IPS-18a (cell line): ENCODE measurements around the gene HEBP1.
A peak's percentile ranks its signal among the peaks of the same experiment; 100 is the strongest.

Experiments
- H3K27ac ChIP-seq: one replicate; pipeline ENCODE4 v1.5.1; 2013; ENCODE audit warnings: low read length
- H3K27me3 ChIP-seq: one replicate; pipeline ENCODE4 v1.6.1; 2013; ENCODE audit warnings: mild to moderate bottlenecking, low read length; ENCODE audit not compliant: control insufficient read depth, insufficient read depth
- H3K36me3 ChIP-seq: one replicate; pipeline ENCODE4 v1.6.1; 2013; ENCODE audit warnings: low read depth, low read length; ENCODE audit not compliant: control insufficient read depth
- H3K4me1 ChIP-seq: one replicate; pipeline ENCODE4 v1.6.1; 2013; ENCODE audit warnings: low read depth, low read length; ENCODE audit not compliant: control insufficient read depth
- H3K4me3 ChIP-seq: one replicate; pipeline ENCODE4 v1.5.1; 2013; ENCODE audit warnings: low read length
- H3K9ac ChIP-seq: one replicate; pipeline ENCODE4 v1.6.1; 2013; ENCODE audit warnings: mild to moderate bottlenecking, low read length, moderate library complexity
- H3K9me3 ChIP-seq: one replicate; pipeline ENCODE4 v1.6.1; 2013; ENCODE audit warnings: low read depth, low read length; ENCODE audit not compliant: control insufficient read depth

The HEBP1 gene

DNA sequence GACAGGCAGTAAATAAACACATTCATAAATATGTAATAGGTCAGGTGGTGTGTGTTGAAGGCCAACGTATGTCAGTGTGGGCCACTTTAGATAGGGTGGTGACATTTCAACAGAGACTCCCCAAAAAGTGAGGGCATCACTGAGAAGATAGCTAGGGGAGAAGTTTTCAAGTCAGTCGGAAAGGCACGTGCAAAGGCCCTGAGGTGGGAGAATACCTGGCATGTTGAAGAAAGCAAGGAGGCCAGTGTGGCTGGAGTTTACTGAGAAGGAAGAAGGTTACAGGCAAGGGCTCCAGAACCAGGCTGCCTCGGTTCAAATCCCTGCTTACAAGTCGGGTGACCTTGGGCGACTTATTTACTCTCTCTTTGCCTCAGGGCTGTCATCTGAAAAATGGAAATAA, 11.0 kb upstream of the HEBP1 start:
- H3K4me3 ChIP-seq, result no peak overlapping the region
- no peaks in the 10 kb centered on the region for H3K9me3 ChIP-seq
- no peak overlapping the region for H3K9ac ChIP-seq

DNA sequence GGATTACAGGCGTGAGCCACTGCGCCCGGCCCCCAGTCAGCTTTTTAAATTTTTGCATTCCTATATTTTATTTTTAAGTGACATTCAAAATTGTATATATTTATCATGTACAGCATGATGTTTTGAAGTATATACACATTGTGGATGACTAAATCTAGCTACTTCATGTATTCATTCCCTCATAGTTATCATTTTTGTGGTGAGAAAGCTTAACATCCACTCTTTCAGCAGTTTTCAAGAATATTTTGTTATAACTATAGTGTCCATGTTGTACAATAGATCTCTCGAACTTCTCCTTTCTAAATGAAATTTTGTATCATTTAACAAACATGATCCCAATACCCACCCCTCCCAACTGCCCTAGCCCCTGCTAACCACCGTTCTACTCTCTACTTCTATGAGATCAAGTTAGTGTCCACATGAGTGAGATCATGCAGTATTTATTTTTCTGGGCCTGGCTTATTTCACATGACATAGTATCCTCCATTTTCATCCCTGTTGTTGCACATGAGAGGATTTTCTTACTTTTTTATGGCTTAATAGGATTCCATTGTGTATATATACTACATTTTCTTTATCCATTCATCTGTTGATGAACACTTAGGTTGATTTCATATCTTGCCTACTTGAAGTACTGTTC, 8.8 kb upstream of the HEBP1 start:
- Histone ChIP-seq H3K27me3 (no peaks in the 10 kb centered on the region), H3K27ac (no peak overlapping the region)

More for the DNA sequence above, 11.0 kb upstream of the HEBP1 start:
- no peak overlapping the region for H3K27ac ChIP-seq
- peaks cover 6% of the 10 kb centered on the region for H3K4me1 ChIP-seq
- no peaks in the 10 kb centered on the region for H3K36me3 ChIP-seq
- no peaks in the 10 kb centered on the region for H3K27me3 ChIP-seq

DNA sequence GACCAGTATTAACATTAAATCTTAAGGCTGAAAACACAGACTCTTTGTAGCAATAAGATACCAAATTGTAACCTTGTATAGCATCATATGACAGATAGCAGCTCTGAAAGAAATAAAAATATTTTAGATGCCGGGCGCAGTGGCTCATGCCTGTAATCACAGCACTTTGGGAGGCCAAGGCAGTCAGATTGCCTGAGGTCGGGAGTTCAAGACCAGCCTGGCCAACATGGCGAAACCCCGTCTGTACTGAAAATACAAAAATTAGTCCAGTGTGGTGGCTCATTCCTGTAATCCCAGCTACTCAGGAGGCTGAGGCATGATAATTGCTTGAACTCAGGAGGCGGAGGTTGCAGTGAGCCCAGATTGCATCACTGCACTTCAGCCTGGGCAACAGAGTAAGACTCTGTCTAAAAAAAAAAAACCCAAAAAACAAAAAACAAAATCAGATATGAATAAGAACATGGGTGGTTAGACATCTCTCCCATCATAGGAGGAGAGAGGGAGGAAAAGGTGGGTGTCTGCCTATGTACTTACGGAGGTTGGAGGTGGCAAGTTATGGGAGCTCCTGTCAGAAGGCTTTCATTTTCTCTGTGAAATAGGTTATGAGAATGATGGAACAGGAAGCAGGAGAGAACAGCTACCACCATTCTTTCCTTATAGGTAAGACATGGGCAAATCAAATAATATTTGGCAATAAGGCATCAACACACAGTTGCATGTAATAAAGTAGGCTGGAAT, 7.6 kb upstream of the HEBP1 start:
- peaks cover 18% of the 10 kb centered on the region for H3K4me1 ChIP-seq
- peaks cover 5% of the 10 kb centered on the region for H3K27me3 ChIP-seq
- no peak overlapping the region for H3K4me3 ChIP-seq
- H3K27ac ChIP-seq, result no peak overlapping the region
- no peaks in the 10 kb centered on the region for H3K9me3 ChIP-seq
- no peaks in the 10 kb centered on the region for H3K36me3 ChIP-seq
- H3K9ac ChIP-seq, result no peak overlapping the region

More for the DNA sequence above, 8.8 kb upstream of the HEBP1 start:
- no peak overlapping the region for H3K4me3 ChIP-seq
- peaks cover 18% of the 10 kb centered on the region for H3K4me1 ChIP-seq
- H3K9me3 ChIP-seq, result no peaks in the 10 kb centered on the region
- H3K36me3 ChIP-seq, result no peaks in the 10 kb centered on the region
- no peak overlapping the region for H3K9ac ChIP-seq

DNA sequence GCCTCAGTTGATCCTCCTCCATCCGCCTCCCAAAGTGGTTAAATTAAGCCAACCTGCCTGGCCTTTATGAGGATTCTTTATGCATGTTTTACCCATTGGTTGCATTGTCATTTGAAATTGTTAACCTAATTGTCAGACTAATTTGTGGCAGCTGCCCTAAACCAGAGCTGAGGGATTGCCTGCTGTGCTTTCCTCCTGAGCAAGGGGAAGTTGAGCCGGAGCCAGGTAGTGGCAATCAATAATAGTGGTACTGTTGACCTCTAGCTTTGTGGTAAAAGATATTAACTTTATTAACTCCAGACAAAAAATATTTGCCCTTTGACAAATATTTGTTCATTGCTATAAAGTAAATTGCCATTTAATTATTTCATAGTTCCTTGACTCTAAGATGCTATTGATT, 5.6 kb upstream of the HEBP1 start:
- Histone ChIP-seq H3K9me3 (no peaks in the 10 kb centered on the region), H3K9ac (no peak overlapping the region), H3K36me3 (no peaks in the 10 kb centered on the region), H3K4me1 (peaks cover 18% of the 10 kb centered on the region), H3K27me3 (peaks cover 16% of the 10 kb centered on the region), H3K4me3 (peak overlapping the region; percentile 18), H3K27ac (no peak overlapping the region)

DNA sequence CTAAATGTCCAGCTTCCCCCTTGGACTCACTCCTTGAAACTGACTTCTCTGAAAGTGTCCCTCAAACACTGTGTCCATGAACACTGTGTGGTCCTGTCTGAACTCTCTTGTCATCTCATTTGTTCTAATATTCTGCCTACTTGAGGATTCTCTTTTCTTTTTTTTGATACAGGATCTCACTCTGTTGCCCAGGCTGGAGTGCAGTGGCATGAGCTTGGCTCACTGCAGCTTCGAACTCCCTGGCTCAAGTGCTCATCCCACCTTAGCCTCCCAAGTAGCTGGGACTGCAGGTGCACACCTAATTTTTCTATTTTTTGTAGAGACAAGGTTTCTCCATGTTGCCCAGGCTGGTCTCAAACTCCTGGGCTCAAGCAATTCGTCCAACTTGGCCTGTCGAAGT, 4.9 kb upstream of the HEBP1 start:
- no peak overlapping the region for H3K9ac ChIP-seq

DNA sequence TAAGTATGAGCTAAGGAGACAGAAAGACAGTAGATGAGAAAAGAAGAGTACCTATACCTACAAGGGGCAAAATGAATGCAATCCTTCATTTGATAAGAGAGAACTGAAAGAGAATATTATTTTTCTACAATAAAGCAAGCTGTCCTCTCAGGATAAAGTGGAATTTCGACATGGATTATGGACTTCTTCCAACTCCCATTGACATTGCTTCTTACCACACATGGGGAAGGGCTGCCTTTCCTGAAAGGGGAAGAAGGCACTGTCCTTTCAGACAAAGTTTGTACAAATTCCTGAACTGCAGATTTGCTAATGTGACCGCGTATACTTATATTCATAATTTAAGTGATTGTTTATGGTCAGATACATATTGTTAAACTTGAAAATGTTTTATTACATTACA, 4.3 kb upstream of the HEBP1 start:
- H3K36me3 ChIP-seq, result no peaks in the 10 kb centered on the region
- H3K4me3 ChIP-seq, result no peak overlapping the region
- H3K9me3 ChIP-seq, result no peaks in the 10 kb centered on the region
- H3K27ac ChIP-seq, result no peak overlapping the region
- H3K4me1 ChIP-seq, result peaks cover 20% of the 10 kb centered on the region
- no peak overlapping the region for H3K9ac ChIP-seq
- peaks cover 18% of the 10 kb centered on the region for H3K27me3 ChIP-seq

More for the DNA sequence above, 4.9 kb upstream of the HEBP1 start:
- H3K4me1 ChIP-seq, result peaks cover 18% of the 10 kb centered on the region
- no peaks in the 10 kb centered on the region for H3K9me3 ChIP-seq
- H3K36me3 ChIP-seq, result no peaks in the 10 kb centered on the region
- peaks cover 16% of the 10 kb centered on the region for H3K27me3 ChIP-seq
- H3K4me3 ChIP-seq, result no peak overlapping the region
- H3K27ac ChIP-seq, result no peak overlapping the region

DNA sequence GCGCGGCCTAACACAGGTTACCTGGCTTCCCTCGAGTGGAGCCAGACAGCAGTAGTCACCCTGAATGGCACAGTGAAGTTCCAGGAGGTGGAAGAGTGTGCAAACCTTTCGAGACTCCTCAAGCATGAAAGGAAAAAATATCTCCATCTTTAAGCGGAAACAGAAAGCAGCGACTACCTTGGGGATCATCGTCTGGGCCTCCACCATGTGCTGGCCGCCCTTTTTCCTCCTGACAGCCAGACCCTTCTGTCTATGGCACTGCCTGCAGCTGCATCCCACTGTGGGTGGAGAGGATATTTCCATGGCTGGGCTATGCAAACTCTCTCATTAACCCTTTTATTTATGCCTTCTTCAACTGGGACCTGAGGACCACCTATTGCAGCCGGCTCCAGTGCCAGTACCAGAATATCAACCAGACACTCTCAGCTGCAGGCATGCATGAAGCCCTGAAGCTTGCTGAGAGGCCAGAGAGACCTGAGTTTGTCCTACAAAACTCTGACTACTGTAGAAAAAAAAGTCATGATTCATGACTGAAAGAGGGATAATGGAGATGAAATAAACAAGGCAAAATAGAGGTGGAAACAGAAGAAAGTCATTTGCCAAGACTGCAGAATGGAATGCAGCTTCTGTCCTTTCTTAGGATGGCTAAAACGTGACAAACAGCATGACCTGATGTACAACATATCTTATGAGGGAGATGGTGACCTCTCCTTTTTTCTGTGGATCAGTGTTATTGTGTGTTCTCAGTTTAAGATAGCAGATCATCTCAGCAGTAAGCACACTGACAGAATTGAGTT, 2.4 kb upstream of the HEBP1 start:
- Histone ChIP-seq H3K4me3 (peak overlapping the region; percentile 83), H3K36me3 (no peaks in the 10 kb centered on the region), H3K9ac (no peak overlapping the region), H3K9me3 (no peaks in the 10 kb centered on the region), H3K27me3 (peaks cover 25% of the 10 kb centered on the region), H3K4me1 (peaks cover 23% of the 10 kb centered on the region), H3K27ac (no peak overlapping the region)

DNA sequence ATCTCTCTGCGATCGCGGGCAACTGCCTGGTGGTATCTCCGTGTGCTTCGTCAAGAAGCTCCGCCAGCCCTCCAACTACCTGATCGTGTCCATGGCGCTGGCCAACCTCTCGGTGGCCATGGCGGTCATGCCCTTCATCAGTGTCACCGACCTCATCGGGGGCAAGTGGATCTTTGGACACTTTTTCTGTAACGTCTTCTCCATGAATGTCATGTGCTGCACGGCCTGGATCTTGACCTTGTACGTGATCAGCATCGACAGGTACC, 1.6 kb upstream of the HEBP1 start:
- Histone ChIP-seq H3K9me3 (no peaks in the 10 kb centered on the region), H3K27me3 (peaks cover 25% of the 10 kb centered on the region), H3K9ac (no peak overlapping the region), H3K4me3 (peak overlapping the region; percentile 83), H3K27ac (no peak overlapping the region), H3K36me3 (no peaks in the 10 kb centered on the region), H3K4me1 (peaks cover 20% of the 10 kb centered on the region)

DNA sequence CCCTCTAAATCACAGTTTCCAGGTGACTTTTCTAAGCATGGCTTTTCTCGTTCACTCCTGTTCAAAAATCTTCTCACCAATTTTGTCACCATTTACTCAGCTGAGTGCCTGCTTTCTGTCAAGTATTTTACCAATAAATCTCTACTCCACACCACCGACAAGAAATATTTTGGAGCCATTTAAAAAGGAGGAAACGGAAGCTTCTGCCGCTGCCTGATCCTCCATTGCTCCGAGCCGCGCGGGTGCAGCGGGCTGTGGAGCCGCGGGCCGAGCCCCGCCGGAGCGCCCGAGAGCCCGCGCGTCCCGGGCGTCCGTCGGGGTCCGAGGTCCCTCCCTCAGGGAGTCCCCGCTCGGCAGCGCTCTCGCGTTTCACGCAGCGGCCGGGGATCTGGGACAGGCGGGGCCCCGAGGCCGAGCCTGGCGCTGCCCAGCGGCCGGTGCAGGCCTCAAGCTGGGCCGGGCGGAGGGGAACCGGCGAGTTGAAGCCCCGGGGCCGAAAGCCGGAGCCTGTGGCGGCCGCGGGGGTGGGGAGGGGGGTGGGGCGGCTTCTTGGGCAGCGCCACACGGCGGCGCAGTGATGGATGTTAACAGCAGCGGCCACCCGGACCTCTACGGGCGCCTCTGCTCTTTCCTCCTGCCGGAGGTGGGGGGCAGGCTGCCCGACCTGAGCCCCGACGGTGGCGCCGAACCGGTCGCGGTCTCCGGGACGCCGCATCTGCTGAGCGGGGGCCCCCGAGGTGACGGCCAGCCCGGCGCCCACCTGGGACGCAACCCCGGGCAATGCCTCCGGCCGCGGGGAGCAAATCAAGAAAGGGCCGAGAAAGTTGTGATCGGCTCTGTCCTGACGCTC, 1.1 kb upstream of the HEBP1 start:
- Histone ChIP-seq H3K4me3 (peak overlapping the region; percentile 83), H3K9me3 (no peaks in the 10 kb centered on the region), H3K27ac (no peak overlapping the region), H3K27me3 (peaks cover 25% of the 10 kb centered on the region), H3K9ac (peak overlapping the region; percentile 65), H3K4me1 (peaks cover 17% of the 10 kb centered on the region), H3K36me3 (no peaks in the 10 kb centered on the region)

DNA sequence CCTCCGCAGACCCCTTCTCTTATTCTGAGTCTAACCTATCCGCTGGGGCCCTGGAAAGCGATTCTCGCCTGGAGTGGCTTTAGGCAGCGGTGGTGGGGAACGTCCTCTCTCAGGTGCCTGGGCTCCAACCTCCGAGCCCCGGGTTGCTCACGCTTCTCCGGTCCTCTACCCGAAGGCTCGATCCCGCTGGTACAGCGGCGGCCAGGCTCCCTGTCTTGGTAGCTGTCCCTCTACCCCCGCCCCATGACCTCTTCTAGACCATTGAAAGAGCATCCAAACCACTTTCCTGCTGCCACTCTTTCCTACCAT, 505 bp upstream of the HEBP1 start:
- Histone ChIP-seq H3K9me3 (no peaks in the 10 kb centered on the region), H3K27me3 (peaks cover 25% of the 10 kb centered on the region), H3K4me3 (peak overlapping the region; percentile 83), H3K4me1 (peaks cover 11% of the 10 kb centered on the region), H3K27ac (no peak overlapping the region), H3K36me3 (no peaks in the 10 kb centered on the region), H3K9ac (peak overlapping the region; percentile 65)

DNA sequence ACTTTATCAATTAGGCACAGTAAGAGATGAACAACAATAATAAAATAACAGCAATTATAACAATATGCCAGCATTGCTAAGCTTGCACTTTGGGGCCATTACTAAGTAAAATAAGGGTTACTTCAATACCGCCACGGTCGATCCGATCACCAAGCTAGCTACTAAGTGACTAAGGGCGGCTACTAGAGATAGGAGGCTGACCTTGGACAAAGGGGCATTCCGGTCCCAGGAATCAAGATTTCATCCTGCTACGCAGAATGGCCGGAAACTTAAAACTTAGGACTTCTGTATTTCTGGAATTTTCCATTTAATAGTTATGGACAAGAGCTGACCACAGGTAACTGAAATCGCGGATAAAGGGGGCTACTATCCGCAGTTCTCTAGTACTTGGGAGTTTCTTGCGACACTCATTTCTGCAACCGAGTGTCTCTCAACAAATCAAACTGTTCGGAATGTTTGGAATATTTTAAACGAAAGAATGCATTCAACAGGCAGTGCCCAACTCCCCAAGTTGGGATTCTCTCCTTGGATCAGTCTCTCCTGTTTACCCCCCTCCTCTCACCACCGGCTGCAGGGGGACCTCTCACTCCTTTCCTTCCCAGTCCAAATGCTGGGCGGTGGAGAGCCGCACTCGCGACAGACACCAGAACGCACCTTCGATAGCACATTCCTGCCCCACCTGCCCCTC, 650 bp downstream of the HEBP1 start:
- no peaks in the 10 kb centered on the region for H3K36me3 ChIP-seq
- H3K27me3 ChIP-seq, result peaks cover 25% of the 10 kb centered on the region
- H3K4me3 ChIP-seq, result peak overlapping the region; percentile 81
- H3K27ac ChIP-seq, result no peak overlapping the region
- H3K9me3 ChIP-seq, result no peaks in the 10 kb centered on the region
- peaks cover 7% of the 10 kb centered on the region for H3K4me1 ChIP-seq
- peak overlapping the region; percentile 59 for H3K9ac ChIP-seq
